Hematopoietic multipotent progenitor cell treated with erythropoietin and hydrocortisone succinate and interleukin-3 and kit ligand, for 17 days (in vitro differentiated cells): ENCODE results near the gene WDR59.
A peak's percentile ranks its signal among the peaks of the same experiment; 100 is the strongest.
"Not testable (repeated sequence)": the region's sequence is repeated elsewhere in the genome, so short reads cannot be mapped to it uniquely, and the experiment has no call there.

ENCODE experiments used
- DNase-seq: peaks from one replicate; pipeline ENCODE4 v3.0.0-alpha.2; 2015; ENCODE audit warnings: low spot score

The WDR59 gene, protein sequence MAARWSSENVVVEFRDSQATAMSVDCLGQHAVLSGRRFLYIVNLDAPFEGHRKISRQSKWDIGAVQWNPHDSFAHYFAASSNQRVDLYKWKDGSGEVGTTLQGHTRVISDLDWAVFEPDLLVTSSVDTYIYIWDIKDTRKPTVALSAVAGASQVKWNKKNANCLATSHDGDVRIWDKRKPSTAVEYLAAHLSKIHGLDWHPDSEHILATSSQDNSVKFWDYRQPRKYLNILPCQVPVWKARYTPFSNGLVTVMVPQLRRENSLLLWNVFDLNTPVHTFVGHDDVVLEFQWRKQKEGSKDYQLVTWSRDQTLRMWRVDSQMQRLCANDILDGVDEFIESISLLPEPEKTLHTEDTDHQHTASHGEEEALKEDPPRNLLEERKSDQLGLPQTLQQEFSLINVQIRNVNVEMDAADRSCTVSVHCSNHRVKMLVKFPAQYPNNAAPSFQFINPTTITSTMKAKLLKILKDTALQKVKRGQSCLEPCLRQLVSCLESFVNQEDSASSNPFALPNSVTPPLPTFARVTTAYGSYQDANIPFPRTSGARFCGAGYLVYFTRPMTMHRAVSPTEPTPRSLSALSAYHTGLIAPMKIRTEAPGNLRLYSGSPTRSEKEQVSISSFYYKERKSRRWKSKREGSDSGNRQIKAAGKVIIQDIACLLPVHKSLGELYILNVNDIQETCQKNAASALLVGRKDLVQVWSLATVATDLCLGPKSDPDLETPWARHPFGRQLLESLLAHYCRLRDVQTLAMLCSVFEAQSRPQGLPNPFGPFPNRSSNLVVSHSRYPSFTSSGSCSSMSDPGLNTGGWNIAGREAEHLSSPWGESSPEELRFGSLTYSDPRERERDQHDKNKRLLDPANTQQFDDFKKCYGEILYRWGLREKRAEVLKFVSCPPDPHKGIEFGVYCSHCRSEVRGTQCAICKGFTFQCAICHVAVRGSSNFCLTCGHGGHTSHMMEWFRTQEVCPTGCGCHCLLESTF

DNA sequence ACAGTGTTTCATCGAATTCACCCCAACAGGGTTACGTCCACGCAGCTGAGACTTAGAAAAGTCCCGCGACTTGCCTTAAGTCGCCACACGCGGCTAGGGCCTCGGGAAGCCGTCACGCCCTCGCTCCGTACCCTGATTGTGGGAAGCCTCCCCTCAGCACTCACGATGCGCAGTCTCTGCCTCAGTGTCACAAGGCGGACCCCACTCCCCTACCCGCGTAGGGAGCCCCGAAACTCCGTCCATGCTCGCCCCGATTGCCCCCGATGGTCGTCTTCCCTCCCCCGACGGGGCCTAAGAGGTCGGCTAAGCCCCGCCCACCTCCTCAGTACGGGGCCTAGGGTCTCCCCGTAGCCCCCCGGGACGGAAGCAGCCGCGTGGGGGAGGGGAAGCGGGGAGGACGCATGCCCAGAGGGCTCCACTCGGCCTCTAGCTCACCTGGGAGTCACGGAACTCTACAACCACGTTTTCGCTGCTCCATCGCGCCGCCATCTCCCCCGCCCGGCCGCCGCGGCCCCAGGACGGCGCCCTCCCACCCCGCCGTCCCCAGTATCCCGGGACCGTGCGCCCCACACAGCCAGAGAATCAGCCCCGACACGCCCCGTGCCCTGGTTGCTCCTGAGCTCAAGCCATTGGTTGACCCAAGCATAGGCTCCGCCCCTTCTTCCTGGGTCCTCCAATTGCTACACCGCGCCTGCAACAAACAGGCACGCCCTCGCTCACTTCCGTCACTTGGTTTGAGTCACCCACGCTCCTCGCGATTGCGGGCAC lies at the start of gene WDR59:
Gene WDR59 (minus strand): TSS at position 595 of the 768 bp plus-strand sequence. CDS start 106 bp downstream, at position 489.
- DNase-seq = peak; percentile 100

DNA sequence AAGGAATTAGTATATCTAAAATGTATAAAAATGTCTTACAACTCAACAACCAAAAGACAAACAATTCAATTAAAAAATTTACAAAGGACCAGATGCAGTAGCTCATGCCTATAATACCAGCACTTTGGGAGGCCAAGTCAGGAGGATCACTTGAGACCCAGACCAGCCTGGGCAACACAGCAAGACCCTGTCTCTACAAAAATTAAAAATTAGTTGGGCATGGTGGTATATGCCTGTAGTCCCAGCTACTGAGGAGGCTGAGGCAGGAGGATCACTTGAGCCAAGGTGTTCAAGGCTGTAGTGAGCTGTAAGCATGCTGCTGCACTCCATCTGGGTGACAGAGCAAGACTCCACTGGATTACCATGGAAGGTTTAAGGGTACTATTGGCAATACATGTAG lies 47.7 kb upstream of the WDR59 start:
- no peak for DNase-seq

DNA sequence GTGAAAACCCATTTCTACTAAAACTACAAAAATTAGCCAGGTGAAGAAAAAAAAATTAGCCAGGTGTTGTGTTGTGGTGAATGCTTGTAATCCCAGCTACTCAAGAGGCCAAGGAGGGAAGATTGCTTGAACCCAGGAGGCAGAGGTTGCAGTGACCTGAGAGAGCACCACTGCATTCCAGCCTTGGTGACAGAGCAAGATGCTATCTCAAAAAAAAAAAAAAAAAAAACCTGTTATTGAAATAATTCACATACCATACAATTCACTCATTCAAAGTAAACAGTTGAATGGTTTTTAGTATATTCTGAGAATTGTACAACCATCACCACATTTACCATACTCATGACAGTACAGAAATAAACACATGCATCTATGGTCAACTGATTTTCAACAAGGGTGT lies 44.9 kb upstream of the WDR59 start:
- DNase-seq = peak; percentile 32

DNA sequence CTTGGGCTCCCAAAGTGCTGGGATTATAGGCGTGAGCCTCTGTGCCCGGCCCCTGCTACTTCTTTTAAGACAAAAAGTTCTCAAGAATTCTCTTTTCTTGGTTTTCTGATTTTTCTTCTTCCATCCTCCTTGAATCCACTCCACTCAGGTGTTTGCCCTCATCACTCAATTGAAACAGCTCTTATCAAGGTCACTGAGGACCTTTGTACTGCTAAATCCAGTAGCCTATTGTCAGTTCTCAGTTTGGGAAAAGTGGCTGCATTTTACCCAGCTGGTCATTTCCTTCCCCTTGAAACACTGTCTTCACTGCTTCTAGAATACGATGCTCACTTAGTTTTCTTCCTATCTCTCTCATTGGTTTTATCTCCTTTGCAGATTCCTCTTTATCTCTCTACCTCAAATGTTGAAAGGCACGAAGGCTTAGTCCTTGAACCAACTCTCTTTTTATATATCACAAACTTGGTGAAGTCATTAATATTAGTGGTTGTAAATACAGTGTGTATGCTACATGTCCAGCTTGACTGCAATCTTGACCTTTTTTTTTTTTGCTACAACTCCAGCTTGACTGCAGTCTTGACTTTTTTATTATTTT lies 43.7 kb upstream of the WDR59 start:
- no peak for DNase-seq

DNA sequence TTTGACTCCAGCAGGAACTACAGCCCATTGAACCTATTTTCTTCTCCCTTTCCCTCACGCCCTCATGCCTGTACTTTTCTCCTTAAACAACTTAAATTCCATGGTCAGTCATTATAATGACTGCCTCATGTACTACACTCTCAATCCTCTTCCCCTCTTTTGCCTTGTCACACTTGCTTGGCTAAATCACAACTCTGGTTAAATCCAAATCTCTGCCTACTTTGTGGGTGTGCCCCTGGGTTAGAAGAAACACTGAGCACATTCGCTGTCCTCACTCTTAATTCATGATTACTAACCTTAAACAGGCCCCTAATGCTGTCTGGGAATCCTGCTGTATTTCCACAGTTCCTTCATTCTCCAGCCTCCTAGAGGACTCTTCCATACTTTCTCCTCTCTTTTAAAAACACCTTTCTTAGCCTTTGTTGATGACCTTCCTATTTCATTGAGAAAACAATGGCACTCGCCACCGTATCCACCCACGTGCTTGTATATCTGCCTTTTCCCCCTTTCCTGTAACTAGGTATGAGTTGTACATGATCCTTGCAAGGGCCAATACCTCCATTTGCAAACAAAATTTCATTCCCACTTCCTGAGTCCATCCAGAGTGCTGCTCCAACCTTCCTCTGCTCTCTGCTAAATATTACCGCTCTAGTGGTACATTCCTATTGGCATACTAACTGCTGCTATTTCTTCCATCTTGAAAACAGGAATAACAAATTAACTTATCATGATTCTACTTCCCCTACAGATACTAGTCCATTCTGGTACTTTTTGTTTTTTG lies 42.8 kb upstream of the WDR59 start:
- peak; percentile 53 for DNase-seq

DNA sequence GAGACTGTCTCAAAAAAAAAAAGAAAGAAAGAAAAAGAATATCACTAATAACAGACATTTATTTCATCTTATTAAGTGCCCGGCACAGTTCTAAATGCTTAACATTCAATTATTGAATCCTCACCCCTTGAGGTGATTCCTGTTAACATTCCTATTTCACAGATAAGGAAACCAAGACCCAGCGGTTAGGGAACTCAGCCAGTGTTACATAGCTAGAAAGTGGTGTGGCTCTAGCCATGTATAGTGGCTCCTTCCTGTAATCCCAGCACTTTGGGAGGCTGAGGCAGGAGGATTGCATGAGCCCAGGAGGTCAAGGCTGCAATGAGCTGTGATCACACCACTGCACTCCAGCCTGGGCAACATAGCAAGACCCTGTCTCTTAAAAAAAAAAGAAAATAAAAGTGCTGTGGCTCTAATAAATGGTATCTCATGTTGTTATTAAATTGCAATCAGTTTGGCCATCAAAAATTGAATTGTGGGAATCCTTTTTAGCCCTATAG lies 42.0 kb upstream of the WDR59 start:
- DNase-seq = no peak

DNA sequence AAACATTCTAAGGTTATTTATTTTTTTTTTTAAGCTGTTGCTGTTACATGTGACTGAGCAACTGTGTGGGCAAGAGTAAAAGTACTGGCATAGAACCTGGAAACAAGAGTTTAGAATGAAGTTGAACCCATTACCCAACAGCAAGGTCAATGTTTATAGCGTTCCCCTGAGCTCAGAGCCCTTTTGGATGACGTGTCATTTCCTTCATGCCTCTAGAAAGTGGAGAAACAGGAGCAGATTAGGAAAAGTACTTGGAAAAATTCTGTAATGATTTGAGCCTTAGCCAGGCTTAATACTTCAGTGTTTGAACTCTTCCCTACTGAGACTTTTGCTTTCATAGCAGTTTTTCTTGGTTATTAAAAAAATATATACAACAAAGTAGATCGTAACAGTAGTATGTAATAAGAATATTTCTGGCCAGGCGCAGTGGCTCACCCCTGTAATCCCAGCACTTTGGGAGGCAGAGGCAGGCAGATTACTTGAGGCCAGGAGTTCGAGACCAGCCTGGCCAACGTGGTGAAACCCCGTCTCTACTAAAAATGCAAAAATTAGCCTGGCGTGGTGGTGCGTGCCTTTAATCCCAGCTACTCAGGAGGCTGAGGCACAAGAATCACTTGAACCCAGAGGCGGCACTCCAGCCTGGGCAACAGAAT lies 41.4 kb upstream of the WDR59 start:
- DNase-seq = not testable (repeated sequence)

DNA sequence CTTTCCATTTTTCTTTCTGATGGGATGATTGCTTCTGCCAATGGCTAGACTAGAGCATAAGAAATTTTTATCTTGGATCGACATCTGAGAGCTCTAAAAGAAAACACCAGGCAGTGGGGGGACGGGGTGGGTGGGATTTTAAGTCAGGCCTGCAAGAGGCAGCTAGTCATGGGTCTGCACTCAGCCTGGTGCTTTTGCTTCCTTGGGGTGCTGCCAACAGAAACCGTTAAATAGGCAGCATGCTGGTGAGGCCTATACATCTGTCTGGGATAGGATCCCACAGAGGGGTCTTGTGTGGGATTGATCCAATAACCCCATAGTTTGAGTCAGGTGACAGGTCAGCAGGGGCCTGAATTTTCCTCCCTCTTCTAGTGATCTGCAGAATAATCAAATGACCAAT lies 40.8 kb upstream of the WDR59 start:
- DNase-seq = no peak

DNA sequence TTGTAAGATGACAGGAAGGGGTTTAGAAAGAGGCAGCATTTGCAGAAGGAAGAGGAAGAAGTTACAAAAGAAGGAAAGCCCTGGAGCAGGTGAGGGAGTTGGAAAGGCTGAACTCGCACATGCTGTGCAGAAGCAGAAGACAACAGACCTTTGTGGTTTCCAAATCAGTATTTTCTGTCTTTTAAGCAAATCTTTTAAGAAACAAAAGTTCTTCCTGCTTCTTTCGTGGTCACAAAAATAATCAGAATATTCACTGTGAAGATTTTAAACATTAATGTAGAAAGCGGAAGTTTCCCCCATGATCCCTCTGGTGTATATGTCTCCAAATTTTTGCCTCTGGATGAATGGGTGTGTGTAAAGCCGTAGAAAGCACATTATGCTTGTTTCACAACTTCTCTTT lies 39.7 kb upstream of the WDR59 start:
- DNase-seq = no peak

DNA sequence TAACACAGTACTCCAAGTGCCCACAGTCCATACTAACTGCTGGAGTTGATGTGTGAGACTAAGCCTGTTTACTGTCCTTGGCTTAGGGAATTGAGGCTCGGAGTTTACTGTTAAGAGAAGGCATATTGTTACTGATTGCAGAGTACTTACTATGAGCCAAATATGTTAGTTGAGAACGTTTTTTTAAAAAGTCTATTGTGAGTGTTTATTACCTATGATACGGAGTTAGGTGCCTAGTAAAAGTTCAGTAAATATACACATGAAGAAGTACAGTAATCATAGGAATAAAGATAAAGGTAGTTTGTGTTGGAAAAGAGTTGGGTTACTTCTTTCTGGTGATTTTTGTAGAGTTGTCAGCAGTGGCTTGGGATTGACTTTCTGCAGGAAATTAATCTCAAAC lies 39.3 kb upstream of the WDR59 start:
- no peak for DNase-seq

DNA sequence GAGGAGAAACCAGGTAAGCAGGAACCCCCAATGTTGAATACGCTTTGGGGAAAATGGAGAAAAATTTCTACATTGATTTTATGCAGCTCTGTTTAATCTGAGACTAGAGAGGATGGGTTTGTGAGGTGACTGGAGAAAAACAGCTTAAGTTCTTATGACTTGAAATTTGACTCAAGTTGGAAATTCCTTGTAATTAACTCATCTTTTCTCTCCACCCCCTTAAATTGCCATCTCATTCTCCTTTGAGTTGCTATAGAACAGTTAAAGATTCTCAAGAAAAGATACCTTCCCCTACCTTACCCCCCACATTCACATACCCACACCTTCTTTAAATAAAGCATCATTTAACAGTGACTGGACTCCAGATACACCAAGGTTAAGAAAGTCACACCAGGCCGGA lies 38.1 kb upstream of the WDR59 start:
- no peak for DNase-seq

DNA sequence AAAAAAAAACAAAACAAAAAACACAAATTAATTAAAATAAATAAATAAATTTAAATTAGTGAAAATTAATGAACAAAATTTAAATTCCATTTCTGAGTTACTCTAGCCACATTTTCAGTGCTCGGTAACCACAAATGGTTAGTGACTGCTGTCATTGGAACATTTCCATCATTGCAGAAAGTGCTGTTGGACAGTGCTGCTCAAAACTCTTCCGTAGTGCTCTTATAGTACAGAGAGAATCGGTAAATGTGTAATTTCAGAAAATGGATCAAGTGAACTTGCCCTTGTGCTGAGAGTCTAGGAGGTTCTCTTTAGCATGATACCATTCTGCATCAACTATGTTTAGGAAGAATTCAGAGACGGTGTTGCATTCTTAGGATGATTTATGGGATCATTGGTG lies 37.6 kb upstream of the WDR59 start:
- DNase-seq = no peak

DNA sequence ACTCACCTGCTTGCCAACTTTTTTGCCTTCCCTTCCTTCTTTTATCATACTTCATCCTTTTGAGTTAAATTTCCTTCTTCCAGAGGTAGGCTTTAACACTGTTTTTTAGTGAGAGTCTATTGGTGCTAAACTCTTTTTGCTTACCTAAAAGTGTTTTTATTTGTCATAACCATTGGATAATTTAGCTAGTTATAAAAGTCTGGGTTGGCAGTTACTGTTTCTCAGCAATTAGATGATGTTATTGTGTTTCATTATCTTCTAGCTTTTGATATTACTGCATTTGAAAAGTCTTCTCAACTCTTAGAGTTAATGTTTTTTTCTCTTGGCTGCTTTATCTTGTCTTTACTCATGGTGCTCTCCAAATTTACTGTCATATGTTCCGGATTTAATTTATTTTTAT lies 36.5 kb upstream of the WDR59 start:
- DNase-seq = no peak

DNA sequence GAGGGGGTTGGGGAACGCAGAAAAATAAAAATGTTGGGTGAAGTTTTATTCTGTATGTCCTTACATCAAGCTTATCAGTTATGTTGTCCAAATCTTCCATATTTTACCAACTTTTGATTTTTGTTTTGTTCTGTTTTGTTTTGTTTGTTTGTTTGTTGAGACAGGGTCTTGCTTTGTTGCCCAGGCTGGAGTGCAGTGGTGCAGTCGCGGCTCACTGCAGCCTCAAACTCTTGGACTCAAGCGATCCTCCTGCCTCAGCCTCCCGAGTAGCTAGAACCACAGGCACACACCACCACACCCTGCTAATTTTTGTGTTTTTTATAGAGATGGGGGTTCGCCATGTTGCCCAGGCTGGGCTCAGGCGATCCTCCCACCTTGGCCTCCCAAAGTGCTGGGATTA lies 34.7 kb upstream of the WDR59 start:
- no peak for DNase-seq

DNA sequence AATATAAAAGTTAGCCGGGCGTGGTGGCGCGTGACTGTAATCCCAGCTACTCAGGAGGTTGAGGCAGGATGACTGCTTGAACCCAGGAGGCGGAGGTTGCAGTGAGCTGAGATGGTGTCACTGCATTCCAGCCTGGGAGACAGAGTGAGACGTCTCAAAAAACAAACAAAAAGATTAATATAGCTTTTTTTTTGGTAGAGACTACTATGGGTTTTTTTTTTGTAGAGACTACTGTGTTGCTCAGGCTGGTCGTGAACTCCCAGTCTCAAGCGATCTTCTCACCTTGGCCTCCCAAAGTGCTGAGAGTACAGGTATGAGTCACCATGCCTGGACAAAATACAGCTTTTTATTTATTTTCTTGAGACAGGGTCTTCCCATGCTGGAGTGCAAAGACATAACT lies 34.1 kb upstream of the WDR59 start:
- no peak for DNase-seq

DNA sequence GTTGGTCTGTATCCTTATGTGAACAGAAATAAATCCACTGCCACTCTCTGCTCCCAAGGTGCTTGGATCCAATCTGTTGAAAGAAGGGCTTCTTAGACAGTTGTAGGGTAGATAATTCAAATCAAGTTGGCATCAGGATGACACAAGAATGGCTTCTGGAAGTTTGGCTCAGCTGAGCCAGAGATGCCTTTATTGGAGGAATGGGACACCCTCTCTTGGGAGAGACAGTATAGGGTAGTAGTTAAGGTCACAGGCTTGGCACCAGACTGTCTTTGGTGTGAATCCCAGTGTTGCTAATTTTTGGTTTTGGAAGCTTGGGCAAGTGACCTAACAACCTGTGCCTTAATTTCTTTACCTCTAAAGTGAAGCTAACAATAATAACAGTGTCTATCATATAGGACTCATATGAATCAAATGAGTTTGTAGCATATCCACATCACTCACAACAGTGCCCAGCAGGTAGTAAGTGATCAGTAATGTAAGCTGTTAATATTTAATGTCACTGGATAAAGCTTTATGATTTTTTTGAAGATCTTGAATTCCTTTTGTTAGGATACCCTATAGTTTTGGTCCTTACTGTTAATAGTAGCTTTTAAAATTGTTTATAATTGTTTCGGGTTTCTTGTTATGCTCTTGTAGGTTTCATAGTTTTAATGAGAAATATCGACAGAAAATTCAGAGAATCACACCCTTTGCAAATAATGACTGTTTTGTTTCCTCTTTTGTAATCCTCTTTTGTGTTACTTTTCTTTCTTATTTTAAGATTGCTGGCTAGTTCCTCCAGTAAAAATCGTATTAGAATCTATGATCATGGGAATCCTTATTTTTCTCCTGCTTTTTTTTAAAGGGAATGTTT lies 33.0 kb upstream of the WDR59 start:
- no peak for DNase-seq

DNA sequence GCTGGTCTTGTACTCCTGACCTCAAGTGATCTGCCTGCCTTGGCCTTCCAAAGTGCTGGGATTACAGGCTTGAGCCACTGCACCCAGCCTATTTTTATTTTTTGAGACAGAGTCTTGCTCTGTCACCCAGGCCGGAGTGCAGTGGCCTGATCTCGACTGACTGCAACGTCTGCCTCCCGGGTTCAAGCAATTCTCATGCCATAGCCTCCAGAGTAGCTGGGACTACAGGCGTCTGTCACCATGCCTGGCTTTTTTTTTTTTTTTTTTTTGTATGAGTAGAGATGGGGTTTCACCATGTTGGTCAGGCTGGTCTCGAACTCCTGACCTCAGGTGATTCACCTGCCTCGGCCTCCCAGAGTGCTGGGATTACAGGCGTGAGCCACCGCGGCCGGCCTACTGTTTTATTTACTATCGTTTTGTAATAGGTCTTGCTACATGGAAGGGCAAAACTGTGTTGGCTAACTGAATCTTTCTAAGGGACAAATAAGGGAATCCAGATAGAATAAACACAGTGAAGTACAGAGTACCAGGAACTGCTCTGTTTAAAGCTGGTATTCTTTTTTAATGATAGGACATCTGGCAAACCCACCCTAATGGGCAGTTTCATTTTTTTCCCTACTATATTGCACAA lies 31.6 kb upstream of the WDR59 start:
- DNase-seq = not testable (repeated sequence)

DNA sequence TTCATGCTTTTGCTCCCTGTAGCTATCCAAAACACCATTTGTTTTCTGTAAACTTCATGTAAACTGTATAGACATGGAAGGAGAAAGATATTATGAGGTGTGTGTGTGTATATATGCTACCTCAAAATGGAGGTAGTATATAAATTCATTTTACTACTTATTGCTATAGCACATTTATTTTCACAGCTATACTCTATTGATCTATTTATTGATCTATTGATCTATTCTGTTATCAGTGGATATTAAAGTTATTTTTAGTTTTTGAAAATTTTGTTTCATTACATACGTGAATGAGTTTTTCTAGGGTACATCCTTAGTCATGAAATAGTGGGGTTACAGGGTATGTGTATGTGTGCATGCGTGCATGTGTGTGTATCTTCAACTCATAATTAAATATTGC lies 29.4 kb upstream of the WDR59 start:
- DNase-seq = no peak

DNA sequence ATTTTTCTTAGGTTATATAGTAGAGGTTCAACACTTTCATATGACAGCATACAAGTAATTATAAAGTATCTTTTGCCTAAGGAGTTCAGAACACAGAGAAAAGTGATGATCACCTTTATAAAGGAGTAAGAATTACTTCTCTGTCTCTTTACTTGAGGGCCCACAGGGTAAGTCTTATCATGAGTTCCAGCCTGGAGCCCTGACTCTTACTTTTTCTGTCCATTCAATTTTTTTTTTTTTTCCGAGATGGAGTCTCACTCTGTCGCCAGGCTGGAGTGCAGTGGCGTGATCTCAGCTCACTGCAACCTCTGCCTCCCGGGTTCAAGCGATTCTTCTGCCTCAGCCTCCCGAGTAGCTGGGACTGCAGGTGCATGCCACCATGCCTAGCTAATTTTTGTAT lies 28.2 kb upstream of the WDR59 start:
- peak; percentile 32 for DNase-seq
